Prostate gland (tissue), 2 donors: ENCODE data around the gene DLG2. TPM values are rescaled to one million over a fixed set of nuclear protein-coding genes. Genes with fewer than 3 reads are reported as not detected.

Source experiments
- DNase-seq: peaks from one replicate; pipeline ENCODE4 v3.0.0-alpha.2; 2019; ENCODE audit warnings: low spot score
- H3K27ac ChIP-seq, 2 donors: fragments of 200-600 bp; sonication (generic); 2 replicates each; pipeline ENCODE4 v1.5.1; 2017 to 2019
- H3K27me3 ChIP-seq: fragments of 200-600 bp; sonication (generic); replicated peaks from 2 replicates; pipeline ENCODE4 v1.5.1; 2019; ENCODE audit not compliant: insufficient read depth
- H3K36me3 ChIP-seq, 2 donors: fragments of 200-600 bp; sonication (generic); 1 replicate in 1 of 2; 2 replicates in 1 of 2; pipeline versions ENCODE4 v1.5.1 to v1.8.1; 2017 to 2019
- H3K4me1 ChIP-seq: fragments of 200-600 bp; sonication (generic); replicated peaks from 2 replicates; pipeline ENCODE4 v1.5.1; 2019
- H3K4me3 ChIP-seq, 2 donors: fragments of 200-600 bp; sonication (generic); 2 replicates each; pipeline ENCODE4 v1.5.1; 2017 to 2019
- H3K9me3 ChIP-seq: fragments of 200-600 bp; sonication (generic); 2 replicates; pipeline ENCODE4 v1.5.1; 2017
- CTCF ChIP-seq, 4 experiments: fragments of 200-600 bp in 2 of 4; fragments of 450-650 bp in 2 of 4; sonication (generic) in 2 of 4; IDR thresholded peaks; 1 replicate in 3 of 4; 2 replicates in 1 of 4; pipeline ENCODE4 v1.5.1; 2016 to 2019; ENCODE audit warnings: antibody characterized with exemption in 4 of 4, mild to moderate bottlenecking in 2 of 4, moderate library complexity in 2 of 4
- POLR2A ChIP-seq: fragments of 450-650 bp; IDR thresholded peaks from one replicate; pipeline ENCODE4 v1.6.1; 2016; ENCODE audit warnings: antibody characterized with exemption, mild to moderate bottlenecking
- POLR2AphosphoS5 ChIP-seq: sonication (generic); formaldehyde crosslinking; IDR thresholded peaks from one replicate; pipeline ENCODE4 v1.6.1; 2017; ENCODE audit warnings: antibody characterized with exemption
- WGBS: methylation state at CpG from one replicate; pipeline ENCODE4 v1.1.5; 2018; 5-methylcytosine and 5-hydroxymethylcytosine counted together
- intact Hi-C: fragments of 100-400 bp; cut with DNase I; formaldehyde crosslinking; loops from one replicate; pipeline ENCODE4 v1.14.2; 2022
- total RNA-seq, 2 donors: library from RNA; depleted of rRNA; stranded (reverse); fragments of >200 nt; gene quantifications; one replicate each; pipeline ENCODE4 v1.1.0, GENCODE V29; 2016

The DLG2 gene
- total RNA-seq, 2 donors from 2014 or later, result 9.8 to 16.2 TPM

- intact Hi-C loops, result loop anchor here (5.0 to 10.0 kb wide), 2 partner anchors 523 to 1101 kb away; no protein-coding TSS in a partner anchor
- TF ChIP-seq POLR2A (no peak), CTCF (IDR thresholded peaks at IDR 0.05) (no peak), POLR2AphosphoS5 (no peak)
- no peak for DNase-seq
- Histone ChIP-seq H3K27ac (no peak overlapping the region), H3K9me3 (no peaks in the 10 kb centered on the region), H3K27me3 (no peaks in the 10 kb centered on the region), H3K4me1 (no peaks in the 10 kb centered on the region), H3K36me3 (no peaks in the 10 kb centered on the region), H3K4me3 (no peak overlapping the region)
- WGBS, result 46% methylated on average over 1 of the region's 1 CpG
These were observed 1811.4 kb downstream of the DLG2 start for GRCh38 chr11:83815736-83816135.

- Histone ChIP-seq H3K4me3 (no peak overlapping the region), H3K27ac (no peak overlapping the region), H3K36me3 (no peaks in the 10 kb centered on the region), H3K27me3 (no peaks in the 10 kb centered on the region), H3K9me3 (no peaks in the 10 kb centered on the region), H3K4me1 (no peaks in the 10 kb centered on the region)
- intact Hi-C loops, result loop anchor here (10.0 kb wide), 1 partner anchor 1098 kb away; no protein-coding TSS in a partner anchor
- WGBS, result 98% methylated on average over 3 of the region's 3 CpGs
- DNase-seq, result no peak
- no peak for TF ChIP-seq POLR2AphosphoS5
These were observed 1813.8 kb downstream of the DLG2 start for GRCh38 chr11:83813296-83813695.

GRCh38 chr11:83809274-83809673 is 1817.9 kb downstream of the DLG2 start:
- intact Hi-C loops, result no loop called here
- TF ChIP-seq POLR2A (no peak), CTCF (IDR thresholded peaks at IDR 0.05) (no peak), POLR2AphosphoS5 (no peak)

GRCh38 chr11:83801799-83802198 is 1825.3 kb downstream of the DLG2 start:
- no peak overlapping the region for H3K4me3 ChIP-seq
- H3K36me3 ChIP-seq, result no peaks in the 10 kb centered on the region
- DNase-seq, result no peak
- H3K4me1 ChIP-seq, result no peaks in the 10 kb centered on the region
- WGBS, result 100% methylated on average over 1 of the region's 1 CpG
- H3K27me3 ChIP-seq, result no peaks in the 10 kb centered on the region
- H3K27ac ChIP-seq, result no peak overlapping the region
- TF ChIP-seq CTCF (IDR thresholded peaks at IDR 0.05) (no peak), POLR2A (no peak), POLR2AphosphoS5 (no peak)
- no peaks in the 10 kb centered on the region for H3K9me3 ChIP-seq
- intact Hi-C loops, result no loop called here

More at GRCh38 chr11:83809274-83809673, 1817.9 kb downstream of the DLG2 start:
- no peaks in the 10 kb centered on the region for H3K27me3 ChIP-seq
- no peaks in the 10 kb centered on the region for H3K4me1 ChIP-seq
- no peaks in the 10 kb centered on the region for H3K36me3 ChIP-seq
- H3K9me3 ChIP-seq, result no peaks in the 10 kb centered on the region
- DNase-seq, result no peak
- no peak overlapping the region for H3K27ac ChIP-seq
- H3K4me3 ChIP-seq, result no peak overlapping the region

- intact Hi-C loops, result no loop called here
- Histone ChIP-seq H3K27ac (no peak overlapping the region), H3K4me3 (no peak overlapping the region), H3K9me3 (no peaks in the 10 kb centered on the region), H3K4me1 (no peaks in the 10 kb centered on the region), H3K36me3 (no peaks in the 10 kb centered on the region), H3K27me3 (no peaks in the 10 kb centered on the region)
- no peak for DNase-seq
- TF ChIP-seq CTCF (IDR thresholded peaks at IDR 0.05), result no peak
- TF ChIP-seq POLR2AphosphoS5, result no peak
- TF ChIP-seq POLR2A, result no peak
- 82% methylated on average over 2 of the region's 2 CpGs for WGBS
These were observed 1833.8 kb downstream of the DLG2 start for GRCh38 chr11:83793310-83793709.
